NCI-H1417 treated with DMSO at 0.1 percent for 48 hours (cell line): ENCODE results near the gene DPEP3.
"Not testable (repeated sequence)": the region's sequence is repeated elsewhere in the genome, so short reads cannot be mapped to it uniquely, and the experiment has no call there.

Experiments used
- DNase-seq: peaks from one replicate; lab custom pipeline; 2025; lab: John Stamatoyannopoulos, UW

DPEP3 gene

GRCh38 chr16:67994040-67994408 lies 13.7 kb upstream of the DPEP3 start:
- not testable (repeated sequence) for DNase-seq

DNA sequence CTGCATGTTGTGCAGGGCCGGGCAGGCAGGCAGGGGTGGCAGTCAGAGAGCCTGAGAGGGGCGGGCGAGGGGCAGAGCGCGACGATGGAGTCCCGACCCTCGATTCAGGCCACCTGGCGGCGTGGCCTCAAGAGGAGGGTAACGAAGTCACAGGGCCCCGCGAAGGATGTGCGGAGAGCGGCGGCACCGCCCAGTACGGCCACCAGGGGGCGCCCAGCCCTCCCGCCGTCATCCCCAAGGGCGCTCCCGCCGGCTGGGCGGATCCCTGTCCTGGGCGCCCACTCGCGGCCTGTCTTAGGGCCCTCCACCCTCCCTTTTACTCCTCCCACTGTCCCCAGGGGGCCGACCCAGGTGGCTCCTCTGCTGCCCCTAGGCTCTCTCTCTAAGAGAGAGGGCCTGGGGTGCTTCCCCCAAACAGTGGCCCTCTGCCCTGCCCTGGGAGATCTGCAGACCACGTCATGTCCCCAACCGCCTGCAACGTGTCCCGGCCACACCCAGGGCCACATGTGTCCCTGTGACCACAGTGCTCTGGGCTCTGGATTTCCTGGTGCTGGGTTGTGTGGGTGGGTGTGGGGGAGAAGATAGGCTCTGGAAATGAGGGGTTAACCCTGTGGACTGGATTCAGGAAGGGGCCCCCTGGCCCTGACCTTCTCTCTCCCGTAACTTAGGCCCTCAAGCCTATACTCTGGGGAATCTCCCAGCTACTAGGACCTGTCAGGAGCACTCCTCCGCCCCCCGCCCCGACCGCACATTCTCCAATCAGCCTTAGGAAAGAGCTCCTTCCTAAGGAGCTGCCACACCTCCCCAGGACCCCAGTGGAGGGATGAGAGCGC lies 13.1 kb upstream of the DPEP3 start:
- no peak for DNase-seq

DNA sequence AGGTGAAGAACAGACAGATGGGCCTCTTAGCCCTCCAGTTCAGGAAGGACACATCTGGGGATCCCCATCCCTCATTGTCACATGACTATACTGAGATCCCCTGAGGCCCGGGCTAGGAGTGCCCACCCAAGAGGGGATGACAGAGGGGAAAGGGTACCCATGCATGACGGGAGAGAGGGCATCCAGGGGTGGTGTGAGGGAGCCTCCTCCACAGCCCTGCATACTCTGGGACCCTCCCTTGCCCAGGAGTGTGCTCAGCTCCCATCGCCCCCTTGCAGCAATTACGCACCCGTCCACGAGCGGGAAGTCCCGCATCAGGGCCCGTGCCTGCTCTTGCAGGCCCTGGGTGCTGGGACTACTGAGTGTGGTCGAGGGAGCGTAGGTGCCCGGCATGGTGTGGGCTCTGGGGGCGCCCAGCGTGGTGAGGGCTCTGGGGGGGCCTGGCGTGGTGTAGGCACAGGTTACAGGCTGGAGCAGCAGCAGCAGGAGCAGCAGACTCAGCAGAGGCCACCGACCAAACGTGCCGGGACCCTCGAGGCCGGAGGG lies 12.4 kb upstream of the DPEP3 start:
- DNase-seq: no peak

GRCh38 chr16:67990018-67990386 lies 9.7 kb upstream of the DPEP3 start:
- no peak for DNase-seq

DNA sequence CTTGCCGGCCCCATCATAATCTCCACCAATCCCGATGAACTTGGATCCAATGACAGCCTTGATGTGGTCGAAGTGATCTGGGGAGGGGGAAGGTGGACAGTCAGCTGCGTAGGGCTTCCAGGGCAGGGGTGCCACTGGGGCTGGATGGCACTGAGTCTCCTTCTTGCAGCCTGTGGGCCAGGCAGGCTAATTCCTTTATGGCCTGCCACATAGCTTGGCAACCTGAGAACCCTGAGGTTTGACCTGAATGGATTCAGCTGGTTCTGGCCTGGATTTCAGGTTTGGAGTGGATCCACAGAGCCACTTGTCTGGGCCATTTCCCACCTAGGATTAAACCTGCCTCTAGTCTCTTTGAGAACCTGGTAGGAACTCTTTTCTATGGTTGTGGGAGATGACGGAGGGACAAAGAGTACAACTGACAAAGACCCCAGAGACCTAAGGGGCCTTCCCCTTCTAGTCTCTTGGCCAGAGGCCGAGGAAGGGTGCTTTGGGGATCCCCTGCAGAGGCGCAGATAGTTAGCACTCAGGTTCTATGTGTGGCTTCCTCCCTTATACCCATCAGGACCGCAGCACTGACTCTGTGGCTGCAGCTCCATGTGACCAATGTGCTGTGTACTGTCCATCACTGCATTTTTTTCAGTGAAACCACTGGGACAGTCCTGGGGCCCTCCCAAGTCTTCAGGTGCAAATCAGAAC lies 9.2 kb upstream of the DPEP3 start:
- no peak for DNase-seq

GRCh38 chr16:67988675-67989074 lies 8.4 kb upstream of the DPEP3 start:
- no peak for DNase-seq

- DNase-seq: no peak
Observed at GRCh38 chr16:67987460-67988160, 7.3 kb upstream of the DPEP3 start.

DNA sequence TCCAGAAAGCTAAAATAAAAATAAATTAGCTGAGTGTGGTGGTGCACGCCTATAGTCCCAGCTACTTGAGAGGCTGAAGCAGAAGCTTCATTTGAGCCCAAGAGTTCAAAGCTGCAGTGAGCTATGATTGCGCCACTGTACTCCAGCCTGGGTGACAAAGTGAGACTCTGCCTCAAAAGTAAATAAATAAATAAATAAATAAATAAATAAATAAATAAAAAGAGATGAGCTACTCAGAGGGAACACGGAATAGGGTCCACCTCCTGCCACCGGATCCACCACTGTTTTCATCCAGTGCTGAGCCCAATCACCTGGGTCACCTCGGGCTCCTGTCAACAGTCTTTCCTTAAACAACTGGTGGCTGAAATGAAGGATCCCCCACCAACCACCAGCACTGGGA lies 6.7 kb upstream of the DPEP3 start:
- DNase-seq: no peak

GRCh38 chr16:67982011-67982696 lies 1.9 kb upstream of the DPEP3 start:
- no peak for DNase-seq

GRCh38 chr16:67977469-67978227 lies 2.7 kb downstream of the DPEP3 start:
- no peak for DNase-seq

DNA sequence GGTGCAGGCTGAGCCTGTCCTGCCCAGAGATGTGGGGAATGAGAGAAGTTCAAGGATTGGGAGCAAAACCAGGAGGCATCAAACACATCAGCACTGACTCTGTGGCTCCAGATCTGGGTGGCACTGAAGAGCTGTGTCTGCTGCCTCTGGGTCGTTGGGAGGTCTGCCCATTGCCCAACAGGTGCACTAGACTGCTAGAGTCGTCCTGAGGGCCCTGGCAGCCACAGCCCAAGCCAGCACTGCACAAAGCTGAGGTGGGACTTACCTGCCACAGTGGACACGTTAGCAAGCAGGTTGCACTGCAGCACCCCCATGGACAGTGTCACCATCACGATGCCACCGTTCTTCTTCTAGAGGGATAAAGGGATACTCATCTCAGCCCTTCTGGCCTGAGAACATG lies 3.3 kb downstream of the DPEP3 start:
- DNase-seq: no peak

DNA sequence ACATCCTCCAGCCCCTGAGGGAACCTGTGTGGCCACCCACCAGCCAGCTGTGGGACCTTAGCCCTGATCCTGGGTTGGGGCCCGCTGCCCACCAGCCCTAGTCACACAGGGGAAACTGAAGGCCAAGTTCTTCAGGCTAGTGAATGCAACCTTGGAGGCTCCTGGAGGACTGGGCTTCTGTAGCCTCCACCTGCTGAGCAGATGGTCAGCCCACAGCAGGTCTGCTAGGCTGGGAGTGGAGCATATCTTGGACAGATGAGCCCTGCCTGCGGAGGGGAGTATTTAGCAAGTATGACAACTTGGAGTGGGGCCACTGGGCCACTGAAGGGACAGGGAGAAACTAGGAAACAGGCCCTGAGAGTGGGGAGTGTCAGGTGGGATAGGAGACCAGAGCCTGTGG lies 4.1 kb downstream of the DPEP3 start:
- DNase-seq: no peak

GRCh38 chr16:67975321-67976105 lies 4.8 kb downstream of the DPEP3 start:
- no peak for DNase-seq

- not testable (repeated sequence) for DNase-seq
Observed at GRCh38 chr16:67972285-67972684, 8.0 kb downstream of the DPEP3 start.

DNA sequence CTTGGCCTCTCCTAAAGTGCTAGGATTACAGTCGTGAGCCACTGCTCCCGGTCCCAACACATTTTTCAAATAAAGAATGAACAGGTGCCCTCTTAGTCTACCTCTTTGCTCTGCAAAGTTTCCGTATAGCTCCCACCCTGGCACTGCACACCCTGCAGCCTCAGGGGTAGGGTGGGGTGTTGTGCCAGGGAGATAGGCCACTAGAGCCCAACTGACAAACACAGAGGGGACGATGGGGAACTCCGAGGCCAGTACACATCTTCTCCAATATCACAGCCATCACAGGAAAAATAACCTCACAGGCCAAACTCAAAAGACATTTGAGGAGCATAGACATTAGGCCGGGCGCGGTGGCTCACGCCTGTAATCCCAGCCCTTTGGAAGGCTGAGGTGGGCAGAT lies 9.2 kb downstream of the DPEP3 start:
- DNase-seq: no peak

GRCh38 chr16:67969254-67970039 lies 10.9 kb downstream of the DPEP3 start:
- DNase-seq: no peak

GRCh38 chr16:67968400-67969253 lies 11.7 kb downstream of the DPEP3 start, which contains the start of gene SLC12A4:
TSS of gene SLC12A4 (minus strand) at chr16:67968637. CDS start at chr16:67968553, 84 bp downstream.
- no peak for DNase-seq

DNA sequence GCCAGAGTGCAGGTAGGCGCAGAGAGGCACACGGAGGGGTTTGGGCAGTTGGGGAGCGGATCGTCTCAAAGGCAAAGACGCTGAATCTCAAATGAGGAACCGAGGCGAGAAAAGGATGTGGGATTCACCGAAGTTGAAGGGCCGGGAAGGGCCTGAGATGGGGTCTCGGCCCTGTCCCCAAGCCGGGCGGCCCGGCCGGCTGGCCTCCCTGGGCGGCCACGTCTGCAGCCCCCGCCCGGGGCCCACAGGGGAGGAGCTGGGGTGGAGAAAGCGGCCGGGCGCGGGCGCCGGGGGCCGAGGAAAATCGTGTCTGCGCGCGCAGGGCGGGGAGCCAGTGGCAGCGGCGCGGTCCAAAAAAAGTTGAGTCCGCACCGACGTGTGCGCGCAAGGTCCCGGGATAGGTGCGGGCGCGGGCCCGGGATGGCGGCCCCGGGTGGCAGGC lies 12.3 kb downstream of the DPEP3 start:
- DNase-seq: no peak
